Small intestine (tissue), 16 donors: ENCODE data around the gene CCDC149. TPM values are rescaled to one million over a fixed set of nuclear protein-coding genes. Genes with fewer than 3 reads are reported as not detected.
A peak's percentile ranks its signal among the peaks of the same experiment; 100 is the strongest.

Experiments
- DNase-seq, 2 donors: peaks; one replicate each; pipeline versions ENCODE4 v3.0.0 to v3.0.0-alpha.2; 2013
- FAIRE-seq: peaks from 2 replicates; lab custom pipeline; 2012; peaks lifted over from hg19 to GRCh38; lab: Jason Lieb, UNC
- H3K27ac ChIP-seq, 3 donors: one replicate each; pipeline ENCODE4 v1.5.1; 2013; ENCODE audit warnings: low read length in 2 of 3, mild to moderate bottlenecking in 2 of 3, control low read depth in 1 of 3, inconsistent platforms in 1 of 3, low read depth in 1 of 3, moderate library complexity in 1 of 3
- H3K27me3 ChIP-seq, 3 donors: one replicate each; pipeline ENCODE4 v1.6.1; 2013; ENCODE audit warnings: low read length in 3 of 3, inconsistent platforms in 1 of 3; ENCODE audit not compliant: control insufficient read depth in 3 of 3, insufficient read depth in 3 of 3
- H3K36me3 ChIP-seq, 3 donors: one replicate each; pipeline ENCODE4 v1.6.1; 2013; ENCODE audit warnings: low read length in 3 of 3, inconsistent platforms in 1 of 3, low read depth in 1 of 3, mild to moderate bottlenecking in 1 of 3, moderate library complexity in 1 of 3; ENCODE audit not compliant: control insufficient read depth in 3 of 3, insufficient read depth in 2 of 3
- H3K4me1 ChIP-seq, 3 donors: one replicate each; pipeline ENCODE4 v1.6.1; 2013; ENCODE audit warnings: low read length in 2 of 3, inconsistent platforms in 1 of 3, low read depth in 1 of 3, mild to moderate bottlenecking in 1 of 3, moderate library complexity in 1 of 3; ENCODE audit not compliant: control insufficient read depth in 3 of 3, insufficient read depth in 2 of 3
- H3K4me3 ChIP-seq, 3 donors: one replicate each; pipeline ENCODE4 v1.5.1; 2013; ENCODE audit warnings: low read length in 3 of 3, control low read depth in 1 of 3, inconsistent platforms in 1 of 3, low read depth in 1 of 3, mild to moderate bottlenecking in 1 of 3, moderate library complexity in 1 of 3
- H3K9me3 ChIP-seq, 2 donors: one replicate each; pipeline ENCODE4 v1.6.1; 2013; ENCODE audit warnings: low read depth in 1 of 2, low read length in 1 of 2; ENCODE audit not compliant: control insufficient read depth in 2 of 2, insufficient read depth in 1 of 2
- WGBS, 3 donors: extraction: QIAGEN DNeasy Blood & Tissue Kit; methylation state at CpG; one replicate each; pipeline ENCODE4 v1.1.7; 2013; 5-methylcytosine and 5-hydroxymethylcytosine counted together
- long read RNA-seq, 10 donors: transcript quantifications; one replicate each; lab custom pipeline, GENCODE V29; 2026
- polyA plus RNA-seq, 4 donors: library from polyadenylated mRNA; stranded (reverse) in 3 of 4; unstranded in 1 of 4; fragments of 200-250 nt in 3 of 4; fragments of 120-200 nt in 1 of 4; gene quantifications; one replicate each; pipeline versions ENCODE4 v1.2.1 to v1.2.3, GENCODE V29; 2013
- donor health status: healthy with polysubstance abuse.
- donor health status: control.
- donor health status: control.
- donor health status: Bipolar disorder and iron deficiency.
- donor health status: healthy.

The CCDC149 gene
- polyA plus RNA-seq: 10 to 100 TPM in 1 of 4 donors, 1 to 10 TPM in 3; 2.2 to 13.2 (median 5.2) TPM
- long read RNA-seq, donor 1, partial matches to known transcripts: 0 of 1 reads
- long read RNA-seq, donor 1, other reads (novel, unspliced or antisense): 0 of 1 reads
- long read RNA-seq, donor 2, partial matches to known transcripts: 0 of 1 reads
- long read RNA-seq, donor 2, other reads (novel, unspliced or antisense): 0 of 1 reads
- long read RNA-seq, donor 3: 0 reads
- long read RNA-seq, donor 4: 0 reads
- long read RNA-seq, donor 5: 0 reads
- long read RNA-seq, donor 6, partial matches to known transcripts: 0 of 1 reads
- long read RNA-seq, donor 6, other reads (novel, unspliced or antisense): 0 of 1 reads
- long read RNA-seq, donor 7: 0 reads
- long read RNA-seq, donor 8: 0 reads
- long read RNA-seq, donor 9: 0 reads
- long read RNA-seq, donor 10: 0 reads

- Histone ChIP-seq H3K27ac (peak within 1 kb of the TSS; percentile 12 to 76 (median 72)), H3K27me3 (no peaks in the 10 kb centered on the region), H3K9me3 (peaks cover 0 to 28% of the 10 kb centered on the region in 2 donors), H3K4me1 (no peaks in the 10 kb centered on the region), H3K4me3 (peak within 1 kb of the TSS; percentile 49 to 60 (median 53)), H3K36me3 (peaks cover 0 to 19% (median 0%) of the 10 kb centered on the region in 3 donors)
- FAIRE-seq (no peak), DNase-seq (peak; percentile 75 to 88)
- 1 to 7% (median 4%) methylated on average over 45 to 92 of the region's 92 CpGs for WGBS, 3 donors
Observed at GRCh38 chr4:24912252-24913118, at the start of gene CCDC149. Gene CCDC149, minus strand, starts transcription at chr4:24913042. Its CDS starts 178 bp downstream, at chr4:24912864.

- no peaks in the 10 kb centered on the region for H3K4me1 ChIP-seq
- H3K9me3 ChIP-seq: peaks cover 0 to 7% of the 10 kb centered on the region in 2 donors
- no peaks in the 10 kb centered on the region for H3K27me3 ChIP-seq
- FAIRE-seq (no peak), DNase-seq (no peak)
- no peak overlapping the region for H3K4me3 ChIP-seq
- 76 to 91% (median 84%) methylated on average over 2 of the region's 2 CpGs for WGBS, 3 donors
- H3K36me3 ChIP-seq: no peaks in the 10 kb centered on the region
- H3K27ac ChIP-seq: no peak overlapping the region
Observed at GRCh38 chr4:24957886-24958285, 45.0 kb upstream of the CCDC149 start.

GRCh38 chr4:24956763-24957162, 43.9 kb upstream of the CCDC149 start:
- peaks cover 0 to 7% of the 10 kb centered on the region in 2 donors for H3K9me3 ChIP-seq
- H3K4me3 ChIP-seq: no peak overlapping the region
- WGBS, 3 donors: 85 to 93% (median 89%) methylated on average over 2 of the region's 2 CpGs
- FAIRE-seq (no peak), DNase-seq (no peak)
- H3K36me3 ChIP-seq: no peaks in the 10 kb centered on the region
- no peaks in the 10 kb centered on the region for H3K4me1 ChIP-seq
- no peak overlapping the region for H3K27ac ChIP-seq
- no peaks in the 10 kb centered on the region for H3K27me3 ChIP-seq

- Histone ChIP-seq H3K27ac (no peak overlapping the region), H3K36me3 (no peaks in the 10 kb centered on the region), H3K27me3 (no peaks in the 10 kb centered on the region), H3K9me3 (peaks cover 0 to 7% of the 10 kb centered on the region in 2 donors), H3K4me1 (no peaks in the 10 kb centered on the region), H3K4me3 (no peak overlapping the region)
- WGBS, 3 donors: 94 to 98% (median 97%) methylated on average over 2 of the region's 2 CpGs
- no peak for FAIRE-seq
- DNase-seq: no peak
Observed at GRCh38 chr4:24956091-24956490, 43.2 kb upstream of the CCDC149 start.

DNA sequence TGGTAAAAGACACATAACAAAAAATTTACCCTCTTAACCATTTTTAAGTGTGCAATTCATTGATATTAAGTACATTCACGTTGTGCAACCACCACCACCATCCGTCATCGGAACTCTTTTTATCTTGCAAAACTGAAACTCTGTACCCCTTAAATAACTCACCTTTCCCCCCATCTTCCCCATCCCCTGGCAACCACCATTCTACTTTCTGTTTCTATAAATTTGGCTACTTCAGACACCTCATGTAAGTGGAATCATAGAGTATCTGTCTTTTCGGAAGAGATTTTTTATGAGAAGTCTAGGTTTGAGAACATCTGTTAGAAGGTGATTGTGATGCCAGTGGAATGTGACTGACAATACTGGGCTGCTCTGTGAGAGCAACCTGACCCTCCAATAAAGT, 39.8 kb upstream of the CCDC149 start:
- Histone ChIP-seq H3K36me3 (no peaks in the 10 kb centered on the region), H3K9me3 (peaks cover 0 to 7% of the 10 kb centered on the region in 2 donors), H3K27me3 (peaks cover 0 to 6% (median 0%) of the 10 kb centered on the region in 3 donors), H3K27ac (no peak overlapping the region), H3K4me3 (no peak overlapping the region), H3K4me1 (no peaks in the 10 kb centered on the region)
- FAIRE-seq: no peak
- no peak for DNase-seq
- WGBS, 3 donors: 80 to 85% (median 80%) methylated on average over 4 of the region's 4 CpGs

- Histone ChIP-seq H3K27ac (no peak overlapping the region), H3K27me3 (peaks cover 0 to 6% (median 0%) of the 10 kb centered on the region in 3 donors), H3K36me3 (no peaks in the 10 kb centered on the region), H3K4me1 (no peaks in the 10 kb centered on the region), H3K4me3 (no peak overlapping the region), H3K9me3 (peaks cover 0 to 7% of the 10 kb centered on the region in 2 donors)
- DNase-seq: no peak
- no peak for FAIRE-seq
Observed at GRCh38 chr4:24949970-24950369, 37.1 kb upstream of the CCDC149 start.

- Histone ChIP-seq H3K4me3 (no peak overlapping the region), H3K36me3 (no peaks in the 10 kb centered on the region), H3K9me3 (peaks cover 0 to 15% of the 10 kb centered on the region in 2 donors), H3K27ac (no peak overlapping the region), H3K4me1 (no peaks in the 10 kb centered on the region), H3K27me3 (peaks cover 0 to 2% (median 0%) of the 10 kb centered on the region in 3 donors)
- FAIRE-seq: no peak
- no peak for DNase-seq
- WGBS, 3 donors: 50 to 71% (median 61%) methylated on average over 1 of the region's 1 CpG
Observed at GRCh38 chr4:24937917-24938281, 25.1 kb upstream of the CCDC149 start.

GRCh38 chr4:24937176-24937916, 24.5 kb upstream of the CCDC149 start:
- Histone ChIP-seq H3K36me3 (no peaks in the 10 kb centered on the region), H3K9me3 (peaks cover 0 to 15% of the 10 kb centered on the region in 2 donors), H3K4me1 (no peaks in the 10 kb centered on the region), H3K4me3 (no peak overlapping the region), H3K27me3 (peaks cover 0 to 2% (median 2%) of the 10 kb centered on the region in 3 donors), H3K27ac (no peak overlapping the region)
- FAIRE-seq: no peak
- no peak for DNase-seq
- WGBS, 3 donors: 79 to 89% (median 86%) methylated on average over 5 of the region's 5 CpGs
